Measurements from ENCODE around the gene PDE4D.

Gene PDE4D

DNA sequence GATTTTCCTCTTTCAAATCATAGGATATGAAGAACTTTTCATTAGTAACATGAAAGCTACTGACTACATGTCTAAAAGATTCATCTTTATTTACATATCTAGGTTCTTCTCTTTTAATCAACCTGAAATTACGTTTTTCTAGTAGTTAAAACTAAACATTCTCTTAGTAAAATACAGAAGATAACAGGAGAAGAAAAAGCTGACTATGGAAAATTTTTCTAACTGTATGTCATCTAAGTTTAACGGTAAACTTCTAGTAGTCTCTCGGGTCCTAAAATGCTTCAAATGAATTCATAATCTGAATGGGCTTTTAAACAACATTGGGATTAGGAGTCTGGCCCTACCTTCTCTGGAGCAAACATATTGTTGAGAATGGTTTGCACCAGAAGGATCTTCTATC, 151.9 kb downstream of the PDE4D start:
- no peak for DNase-seq (ENCODE audit: low read depth, low spot score)

DNA sequence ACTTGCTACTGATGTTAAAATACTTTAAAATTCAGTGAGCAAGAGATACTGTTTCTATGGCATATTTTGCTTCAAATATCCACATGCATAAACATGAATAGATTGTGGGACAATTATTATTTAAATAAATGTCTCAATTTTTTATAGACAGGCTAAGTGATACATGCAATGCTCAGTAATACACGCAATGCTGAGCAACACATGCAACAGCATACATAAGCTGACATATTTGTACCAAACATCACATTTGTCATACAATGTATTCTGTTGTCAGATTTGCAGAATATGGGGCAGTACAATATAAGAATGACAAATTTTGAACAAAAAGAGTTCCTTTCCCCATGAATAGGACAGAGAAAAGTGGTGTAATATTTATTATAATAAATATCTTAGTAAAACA, 155.5 kb downstream of the PDE4D start:
- DNase-seq (ENCODE audit: low read depth, low spot score) = no peak

DNA sequence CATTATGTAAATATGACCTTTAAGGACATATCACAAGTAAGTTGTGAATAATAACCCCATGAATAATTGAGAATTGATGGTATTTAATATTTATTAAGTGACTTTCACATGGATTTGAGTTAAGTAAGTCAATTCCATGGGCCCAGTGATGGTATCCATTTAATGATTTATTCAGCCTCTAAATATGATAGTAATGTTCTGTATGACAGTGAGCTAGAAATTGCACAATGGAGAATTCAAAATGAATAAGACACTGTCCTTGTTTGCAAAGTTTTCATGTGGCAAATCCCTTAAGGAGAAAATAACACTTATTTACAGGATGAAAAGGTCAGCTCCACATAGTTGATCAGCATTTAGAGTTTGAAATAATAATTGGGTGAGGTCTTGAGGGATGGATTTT, 160.7 kb downstream of the PDE4D start:
- no peak for DNase-seq (ENCODE audit: low read depth, low spot score)

DNA sequence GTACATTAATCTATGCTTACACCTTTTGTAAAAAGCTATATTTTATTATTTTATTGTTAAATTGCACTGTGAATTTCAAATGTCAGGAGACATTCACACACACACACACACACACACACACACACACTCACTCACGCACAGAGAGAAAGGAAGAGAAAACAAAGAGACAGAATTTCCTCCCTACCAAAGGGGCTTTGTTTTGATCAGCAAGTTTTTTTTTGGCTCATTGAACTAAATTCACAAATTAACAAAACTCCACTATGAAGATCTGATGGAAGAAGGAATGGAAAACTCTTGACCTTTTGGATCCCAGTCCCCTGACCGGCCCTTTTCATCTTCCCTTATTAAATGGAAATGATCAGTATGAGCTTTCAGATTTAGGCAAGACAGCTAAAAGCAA, 161.2 kb downstream of the PDE4D start:
- no peak for DNase-seq (ENCODE audit: low read depth, low spot score)

DNA sequence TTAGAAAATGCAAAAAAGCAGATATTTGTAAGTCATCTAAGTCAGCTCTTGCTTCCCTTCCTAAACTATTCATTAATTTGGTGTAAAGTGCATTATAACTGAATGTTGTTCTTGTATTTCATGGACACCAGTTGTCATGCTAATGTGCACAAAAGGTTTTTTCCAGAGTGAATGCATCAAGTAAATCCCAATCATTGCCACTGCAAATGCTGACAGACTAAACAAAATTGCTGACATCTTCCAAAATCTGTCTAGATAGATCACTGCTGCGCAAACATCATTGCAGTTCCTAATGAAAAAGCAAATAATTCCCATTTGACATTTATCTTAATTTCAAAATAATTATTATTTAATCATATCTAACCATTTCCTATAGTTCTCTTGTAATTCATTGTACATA, 161.7 kb downstream of the PDE4D start:
- no peak for DNase-seq (ENCODE audit: low read depth, low spot score)

DNA sequence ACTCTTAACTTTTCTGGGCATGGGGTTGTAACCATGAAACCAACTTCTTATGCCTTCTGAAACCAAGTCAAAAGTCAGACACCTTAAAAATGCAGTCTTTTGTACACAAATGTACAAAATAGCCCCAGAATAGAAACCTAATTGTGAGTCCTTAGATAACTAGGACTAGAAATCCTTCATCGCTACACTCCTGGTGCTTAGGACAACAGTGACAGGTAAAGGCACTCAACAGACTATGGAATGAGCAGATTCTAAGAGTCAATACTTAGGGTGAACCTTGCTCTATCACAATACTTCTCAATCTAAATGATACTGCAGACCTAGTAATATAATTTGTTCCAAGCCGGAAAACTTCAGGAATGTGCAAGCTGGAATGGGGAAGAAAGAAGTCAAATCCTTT, 163.7 kb downstream of the PDE4D start:
- no peak for DNase-seq (ENCODE audit: low read depth, low spot score)

DNA sequence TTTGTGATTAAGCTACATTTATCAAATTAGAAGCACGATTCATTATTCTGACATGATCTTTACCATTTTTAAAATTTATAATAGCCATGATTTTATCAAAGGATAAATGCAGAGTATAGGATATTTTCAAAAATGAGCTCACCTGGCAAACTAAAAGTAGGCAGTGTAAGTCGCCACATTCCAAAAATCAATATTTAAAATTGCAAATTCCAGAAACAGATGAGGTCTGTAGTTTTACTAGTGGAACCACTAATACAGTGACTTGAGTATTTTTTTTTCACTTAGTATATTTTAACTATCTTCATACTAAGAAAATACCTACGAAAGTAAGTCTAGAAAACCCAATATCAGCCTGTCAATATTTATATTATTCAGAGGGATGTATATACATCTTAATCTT, 164.2 kb downstream of the PDE4D start:
- DNase-seq (ENCODE audit: low read depth, low spot score) = no peak

DNA sequence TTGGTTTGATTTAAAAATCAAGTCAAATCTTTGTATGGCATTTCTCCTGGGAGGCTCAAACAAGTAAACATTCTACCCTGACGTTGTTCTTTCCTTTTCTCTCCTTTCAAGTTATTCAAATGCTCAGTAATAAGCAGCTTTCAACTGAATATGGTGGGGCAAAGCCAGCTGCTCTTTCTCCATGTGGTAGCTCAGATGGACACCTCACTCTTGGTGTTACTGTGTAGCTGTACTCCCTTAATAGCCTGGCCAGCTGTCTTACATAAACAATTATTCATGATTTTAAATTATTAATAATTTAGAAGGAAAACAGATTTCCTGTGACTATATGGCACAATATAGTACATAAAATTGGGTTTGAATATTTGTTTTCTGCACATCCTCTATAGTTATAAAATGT, 165.2 kb downstream of the PDE4D start:
- DNase-seq (ENCODE audit: low read depth, low spot score) = no peak

DNA sequence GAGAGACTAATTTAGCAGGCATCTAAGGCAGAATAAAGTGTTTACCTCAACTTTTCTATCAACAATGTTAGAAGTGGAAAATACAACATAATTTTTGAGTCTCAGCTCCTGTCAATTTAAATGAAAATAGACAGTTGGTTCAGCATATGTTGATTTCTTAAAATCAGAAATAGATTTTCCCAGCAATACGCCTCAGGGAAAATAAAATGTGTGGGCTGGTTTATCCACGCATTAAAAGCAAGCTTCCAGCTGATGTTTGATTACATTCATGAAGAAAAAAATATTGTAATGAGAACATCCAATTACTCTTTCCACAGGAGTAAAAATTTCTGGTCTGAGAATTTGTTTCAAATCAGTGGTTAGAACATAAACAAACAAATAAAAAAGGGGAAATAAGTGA, 166.3 kb downstream of the PDE4D start:
- DNase-seq (ENCODE audit: low read depth, low spot score) = no peak

DNA sequence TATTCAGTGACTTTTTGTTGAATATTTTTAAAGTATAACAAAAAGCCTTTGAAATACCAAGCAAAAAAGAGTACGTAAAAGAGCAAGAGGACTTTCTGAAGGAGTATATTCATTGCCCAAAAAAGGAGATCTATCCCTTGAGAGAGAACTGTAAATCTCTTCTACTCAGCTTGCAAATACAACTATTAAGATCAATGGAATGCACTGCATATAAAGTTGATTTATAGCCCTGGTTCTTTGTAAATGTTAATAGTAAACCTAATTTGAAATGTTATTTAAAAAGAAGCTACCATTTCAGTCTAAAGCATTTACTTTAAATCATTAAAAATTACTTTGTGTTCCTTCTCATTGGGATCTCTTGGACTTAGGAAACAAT, 168.1 kb downstream of the PDE4D start:
- no peak for DNase-seq (ENCODE audit: low read depth, low spot score)

DNA sequence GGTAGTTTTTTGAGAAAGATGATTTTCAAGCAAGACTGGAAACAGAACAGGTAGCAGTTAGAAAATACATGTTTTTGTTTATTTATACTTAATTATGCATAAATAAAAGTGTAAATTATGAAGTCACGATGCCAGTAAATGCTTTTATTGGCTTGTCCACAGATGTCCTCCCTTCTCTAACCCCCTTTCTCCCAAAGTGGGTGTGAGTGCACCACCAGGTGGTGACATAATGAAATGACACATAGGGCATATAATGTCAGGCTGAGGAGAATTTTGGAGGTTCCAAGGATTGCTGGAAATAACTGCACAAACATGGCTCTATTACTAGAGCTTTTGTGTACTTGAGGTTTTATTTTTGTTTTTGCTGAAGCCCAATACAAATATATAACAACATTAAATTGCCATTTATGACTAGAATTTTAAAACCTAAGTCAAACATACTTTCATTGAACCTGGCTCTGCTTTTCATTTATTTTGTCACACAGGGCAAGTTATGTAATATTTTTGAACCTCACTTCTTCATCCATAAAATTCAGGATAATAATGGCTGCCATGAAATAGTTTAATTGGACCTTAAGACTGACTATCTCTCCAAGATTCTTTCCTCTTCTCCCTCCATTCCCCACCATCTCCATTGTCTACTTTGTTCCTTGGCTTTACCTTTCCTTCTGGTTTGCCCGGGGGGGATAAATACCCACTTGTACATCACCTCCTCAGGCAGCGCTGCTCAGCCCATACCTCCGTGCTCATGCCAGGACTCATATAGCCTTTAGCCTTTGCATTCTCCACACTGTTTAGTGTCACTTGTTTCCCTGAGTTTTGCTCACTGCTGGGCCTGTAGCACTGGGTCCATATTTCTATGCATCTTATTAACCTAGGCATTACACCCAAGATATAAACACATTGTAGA, 168.8 kb downstream of the PDE4D start:
- DNase-seq (ENCODE audit: low read depth, low spot score) = no peak

DNA sequence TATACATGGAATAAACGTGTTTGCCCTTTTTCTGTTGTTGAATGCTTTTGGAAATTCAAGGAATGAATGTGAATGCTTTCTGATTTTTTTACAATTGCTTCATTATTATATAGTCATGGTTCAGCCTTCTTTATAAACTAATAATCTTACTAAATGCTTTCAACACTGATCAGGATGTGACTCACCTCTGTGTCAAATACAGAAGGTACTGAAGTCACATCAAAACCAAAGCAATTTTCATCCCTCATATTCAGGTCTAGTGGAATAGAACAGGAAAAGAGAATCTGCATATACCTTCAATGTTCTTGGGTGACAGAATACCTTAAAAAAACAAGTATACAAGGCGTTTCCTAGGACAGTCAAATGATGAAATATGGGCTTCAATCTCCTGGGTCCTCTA, 170.7 kb downstream of the PDE4D start:
- no peak for DNase-seq (ENCODE audit: low read depth, low spot score)

DNA sequence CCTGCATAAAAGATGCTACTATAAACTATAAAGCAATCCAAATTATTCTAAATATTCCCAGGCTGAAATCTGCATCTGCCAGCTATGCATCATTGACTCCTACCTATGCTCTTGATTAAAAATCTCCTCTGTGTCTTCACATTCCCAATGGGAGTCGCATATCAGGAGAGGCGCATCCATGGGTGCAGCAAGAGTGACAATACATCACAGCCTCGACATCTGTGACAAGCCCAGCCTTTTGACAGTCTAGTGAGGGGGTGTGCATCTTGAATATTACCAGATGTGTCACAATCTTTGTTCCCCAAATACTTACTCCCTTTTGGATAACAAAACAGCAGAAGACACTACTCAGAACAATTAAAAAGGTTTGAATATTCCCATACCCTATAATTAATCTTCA, 171.8 kb downstream of the PDE4D start:
- no peak for DNase-seq (ENCODE audit: low read depth, low spot score)

DNA sequence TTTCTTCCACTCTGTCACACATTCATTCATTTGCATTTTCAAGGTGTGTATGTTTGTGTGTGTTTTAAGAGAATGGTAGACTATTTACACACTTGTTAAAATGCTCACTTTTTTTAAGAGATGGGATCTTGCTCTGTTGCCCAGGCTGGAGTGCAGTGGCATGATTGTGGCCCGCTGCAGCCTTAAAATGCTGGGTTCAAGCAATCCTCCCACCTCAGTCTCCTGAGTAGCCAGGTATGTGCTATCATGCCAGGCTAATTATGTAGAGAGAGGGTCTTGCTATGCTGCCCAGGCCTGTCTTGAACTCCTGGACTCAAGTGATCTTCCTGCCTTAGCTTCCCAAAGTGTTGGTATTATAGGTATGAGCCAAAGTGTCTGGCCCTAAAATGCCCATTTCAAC, 173.5 kb downstream of the PDE4D start:
- DNase-seq (ENCODE audit: low read depth, low spot score) = no peak

DNA sequence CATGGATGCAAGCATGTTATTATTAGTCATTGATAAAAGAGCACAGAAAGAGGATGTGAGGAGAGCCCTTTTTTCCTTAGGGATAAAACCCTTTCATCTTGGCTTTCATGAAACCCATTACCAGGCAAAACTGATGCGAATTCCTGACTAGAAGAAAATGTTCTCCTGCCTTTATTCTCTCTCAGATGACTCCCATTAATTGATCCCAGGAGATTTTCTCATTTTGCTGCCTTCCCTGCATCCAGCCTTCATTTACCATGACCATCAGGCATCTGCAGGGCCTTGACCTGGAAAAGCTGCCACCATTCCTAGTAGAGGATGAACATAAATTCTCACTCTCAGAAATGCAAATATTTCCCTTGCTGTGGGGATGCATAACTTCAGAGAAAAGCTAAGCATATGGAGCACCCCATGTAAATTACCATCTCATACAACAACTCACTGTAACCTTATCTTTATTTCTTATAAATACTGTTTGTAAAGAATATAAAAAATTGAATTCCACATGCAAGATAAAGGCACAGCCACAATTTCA, 176.5 kb downstream of the PDE4D start:
- DNase-seq (ENCODE audit: low read depth, low spot score) = no peak

DNA sequence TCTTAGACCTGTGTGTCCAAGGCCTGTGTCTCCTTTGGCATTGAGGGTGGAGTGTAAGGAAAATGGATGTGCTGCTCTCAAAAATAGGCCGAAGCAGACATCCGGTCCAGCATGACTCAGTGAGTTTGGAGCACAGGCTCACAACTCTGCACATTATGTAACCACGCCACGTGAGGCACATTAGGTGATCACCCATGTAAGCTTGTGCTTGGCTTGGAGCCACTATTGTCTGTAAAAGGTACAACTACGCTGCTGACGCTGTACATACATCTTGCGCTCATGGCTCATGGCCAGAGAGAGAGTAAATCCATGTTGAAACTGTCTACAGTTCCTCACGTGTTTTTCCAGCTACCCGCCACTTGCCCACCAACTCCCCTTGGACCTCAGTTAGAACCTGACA, 177.5 kb downstream of the PDE4D start:
- no peak for DNase-seq (ENCODE audit: low read depth, low spot score)

DNA sequence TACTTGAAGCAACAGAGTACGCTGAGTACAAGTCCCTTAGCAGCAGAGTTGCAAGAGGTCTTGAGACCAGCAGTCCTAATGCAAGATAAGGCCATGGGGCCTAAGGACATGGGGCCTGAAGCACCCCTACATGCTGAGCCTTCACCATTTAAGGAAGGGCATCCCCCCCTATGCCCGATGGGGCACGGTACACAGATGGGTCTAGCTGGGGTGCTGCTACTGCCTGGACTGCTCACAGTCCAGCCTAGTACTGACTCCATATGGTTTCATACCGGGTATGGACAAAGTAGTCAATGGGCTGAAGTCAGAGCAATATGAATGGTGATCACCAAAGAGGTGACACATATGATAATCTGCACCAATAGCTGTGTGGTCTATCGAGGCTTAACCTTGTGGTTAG, 178.3 kb downstream of the PDE4D start:
- no peak for DNase-seq (ENCODE audit: low read depth, low spot score)

DNA sequence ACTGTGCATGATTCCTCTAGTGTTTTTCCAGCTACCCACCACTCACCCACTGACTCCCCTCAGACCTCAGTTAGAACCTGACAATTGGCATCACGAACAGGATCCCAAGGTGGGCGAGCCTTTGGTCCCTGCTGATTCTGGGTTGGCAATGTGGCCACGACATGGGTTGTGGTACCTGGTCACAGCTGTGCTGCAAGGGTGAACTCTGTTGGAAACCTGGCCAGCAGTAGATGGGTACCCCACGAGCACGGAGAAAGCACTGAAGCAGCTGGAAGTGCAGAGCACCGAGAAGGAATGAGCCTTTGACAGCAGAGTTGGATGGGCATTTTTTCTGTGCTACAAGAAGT, 180.1 kb downstream of the PDE4D start:
- no peak for DNase-seq (ENCODE audit: low read depth, low spot score)

DNA sequence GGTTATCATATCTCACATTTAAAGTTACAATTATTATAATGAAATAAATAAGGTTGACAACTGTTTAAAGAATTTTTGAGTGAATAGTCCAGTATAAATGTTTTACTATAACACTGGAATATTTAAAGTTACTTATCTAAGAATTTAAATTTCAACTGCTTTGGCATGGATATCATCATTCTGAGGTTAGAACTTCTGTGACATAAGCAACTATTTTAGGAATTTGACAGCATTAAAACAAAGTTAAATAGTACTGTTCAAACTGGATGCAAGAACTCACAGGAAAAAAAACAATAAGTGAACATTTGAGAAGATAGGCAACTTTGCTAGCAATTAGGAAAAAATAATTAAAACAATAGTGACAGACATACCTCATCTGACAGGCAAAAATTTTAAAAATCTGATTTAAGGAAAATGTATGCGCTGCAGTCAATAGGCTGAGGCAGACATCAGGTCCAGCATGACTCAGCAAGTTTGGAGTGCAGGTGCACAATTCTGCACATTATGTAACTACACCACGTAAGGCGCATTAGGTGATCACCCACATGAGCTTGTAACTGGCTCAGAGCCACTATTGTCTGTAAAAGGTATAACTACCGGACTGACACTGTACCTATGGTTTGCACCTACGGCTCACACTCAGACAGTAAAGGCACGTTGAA, 180.6 kb downstream of the PDE4D start:
- no peak for DNase-seq (ENCODE audit: low read depth, low spot score)

DNA sequence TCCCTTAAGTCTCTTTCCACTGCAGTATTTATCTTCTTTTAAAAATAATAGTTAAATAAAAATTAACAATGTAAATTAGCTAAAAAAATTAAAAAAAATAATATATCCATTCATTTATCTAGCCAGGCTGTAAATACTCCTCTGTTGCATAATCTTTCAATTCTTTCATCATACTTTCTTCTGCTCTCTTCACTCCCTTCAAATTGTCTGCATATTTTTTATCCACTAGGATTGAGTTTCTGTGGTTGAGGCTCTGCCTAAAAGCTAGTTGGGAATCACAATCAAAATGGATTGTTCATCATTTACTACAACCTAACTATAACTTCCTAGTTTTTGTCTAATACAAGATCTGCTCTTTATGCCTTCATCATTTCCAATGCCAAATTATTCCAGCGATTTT, 182.2 kb downstream of the PDE4D start:
- DNase-seq (ENCODE audit: low read depth, low spot score) = no peak

DNA sequence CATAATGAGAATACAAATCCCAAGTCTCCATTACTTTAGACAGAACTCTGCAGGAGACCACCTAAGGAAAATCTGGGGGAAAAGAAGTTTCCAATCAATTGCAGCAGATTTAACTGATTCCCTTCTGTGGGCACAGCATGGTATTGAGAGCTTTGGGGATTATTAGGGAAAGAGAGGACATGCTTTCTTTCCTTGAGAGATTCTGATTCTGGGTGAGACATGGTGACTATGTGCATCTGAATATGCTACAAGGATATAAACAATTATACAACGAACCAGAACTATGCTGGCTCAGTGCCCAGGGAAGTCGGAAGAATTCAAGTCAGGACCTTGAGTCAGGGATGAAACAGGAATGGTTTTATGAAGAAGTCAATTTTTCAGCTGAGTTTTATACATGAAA, 183.7 kb downstream of the PDE4D start:
- no peak for DNase-seq (ENCODE audit: low read depth, low spot score)

DNA sequence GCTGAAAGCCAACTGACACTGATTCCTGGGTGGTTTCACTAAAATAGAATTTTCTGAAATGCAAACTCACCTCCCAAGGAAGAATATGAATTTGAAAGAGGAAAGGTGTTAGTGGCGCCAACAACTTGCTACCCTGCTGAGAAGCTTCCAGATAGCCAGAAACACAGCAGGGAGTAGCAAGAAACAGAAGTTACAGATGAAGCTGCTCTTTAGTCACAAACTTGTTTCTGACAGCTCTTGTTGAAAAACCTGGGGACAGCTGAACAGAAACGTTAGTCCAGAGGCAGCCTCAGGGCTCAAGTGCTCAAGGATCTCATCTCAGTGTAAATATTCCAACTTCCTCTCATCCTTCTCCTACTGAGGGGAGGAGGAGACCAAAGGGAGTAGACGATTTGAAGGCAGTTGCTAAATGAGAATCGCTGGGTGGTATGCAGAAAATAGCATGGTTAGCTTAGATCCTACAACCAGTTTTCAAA, 184.1 kb downstream of the PDE4D start:
- no peak for DNase-seq (ENCODE audit: low read depth, low spot score)

DNA sequence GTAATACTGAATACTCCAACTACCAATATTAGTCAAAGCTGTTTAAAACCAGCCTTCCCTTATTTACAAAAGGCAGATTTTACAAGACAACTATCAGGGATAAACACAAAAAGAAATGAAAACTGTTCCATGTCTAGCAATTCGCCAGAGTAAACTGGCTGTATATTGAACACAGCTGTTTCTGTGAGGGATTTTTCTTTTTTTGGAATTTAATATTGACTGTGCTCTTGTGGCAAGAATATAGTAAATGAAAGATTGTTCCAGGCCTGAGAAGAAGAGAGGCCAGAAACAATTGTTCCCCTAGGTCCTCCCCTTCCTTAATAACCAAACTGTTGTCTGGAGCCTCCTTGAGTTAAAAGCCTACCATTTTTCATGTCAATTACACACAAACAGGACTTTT, 188.6 kb downstream of the PDE4D start:
- DNase-seq (ENCODE audit: low read depth, low spot score) = no peak
